ENCODE data around the gene KRTAP10-2.

GRCh38 chr21:44549525-44550211, 1.6 kb downstream of the KRTAP10-2 start:
- TF ChIP-seq CTCF (IDR thresholded peaks at IDR 0.05) (no peak), POLR2A (IDR thresholded peaks at IDR 0.05) (no peak)
